CD4-positive, alpha-beta T cell treated with Interleukin-17A for 4 hours (primary cell): ENCODE measurements around the gene C1QTNF3.
"Not testable (repeated sequence)": the region's sequence is repeated elsewhere in the genome, so short reads cannot be mapped to it uniquely, and the experiment has no call there.

Experiments used
- DNase-seq: peaks from one replicate; pipeline ENCODE4 v3.0.0-alpha.2; 2020; ENCODE audit warnings: mixed read lengths

The C1QTNF3 gene

DNA sequence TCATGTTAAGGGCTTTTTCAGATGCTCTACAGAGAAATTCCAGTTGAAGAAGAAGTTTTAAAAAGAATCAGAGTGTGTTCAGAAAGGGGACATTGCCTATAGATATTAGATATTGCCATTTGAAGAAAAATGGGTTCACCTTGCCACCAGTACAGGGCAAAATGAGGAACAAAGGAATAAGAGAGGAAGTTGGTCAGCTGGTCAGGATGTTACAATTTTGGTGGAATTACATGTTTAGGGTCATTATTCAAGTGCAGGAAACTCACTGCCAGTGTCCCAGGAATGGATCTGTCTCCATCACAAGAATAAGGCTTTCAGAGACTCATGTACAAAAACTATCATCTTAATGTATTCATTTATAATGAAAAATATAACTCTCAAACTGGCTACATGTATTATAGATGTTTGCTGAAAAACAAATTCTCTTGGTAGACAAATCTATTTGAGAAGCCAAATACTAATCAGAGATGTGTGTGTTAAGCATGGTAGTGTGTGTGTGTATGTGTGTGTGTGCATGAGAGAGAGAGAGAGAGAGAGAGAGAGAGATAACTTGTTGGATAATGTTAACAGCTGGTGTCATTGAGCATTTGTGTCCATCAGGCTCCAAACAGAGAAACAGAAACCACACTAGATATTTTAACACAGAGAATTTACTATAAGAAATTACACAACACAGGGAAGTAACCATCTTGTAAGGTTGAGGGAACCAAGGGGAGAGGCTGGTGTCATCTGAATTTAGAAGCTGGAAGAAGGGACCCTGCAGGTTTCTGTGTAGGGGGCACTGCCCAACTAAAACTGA is 5.0 kb upstream of the C1QTNF3 start:
- DNase-seq = no peak

DNA sequence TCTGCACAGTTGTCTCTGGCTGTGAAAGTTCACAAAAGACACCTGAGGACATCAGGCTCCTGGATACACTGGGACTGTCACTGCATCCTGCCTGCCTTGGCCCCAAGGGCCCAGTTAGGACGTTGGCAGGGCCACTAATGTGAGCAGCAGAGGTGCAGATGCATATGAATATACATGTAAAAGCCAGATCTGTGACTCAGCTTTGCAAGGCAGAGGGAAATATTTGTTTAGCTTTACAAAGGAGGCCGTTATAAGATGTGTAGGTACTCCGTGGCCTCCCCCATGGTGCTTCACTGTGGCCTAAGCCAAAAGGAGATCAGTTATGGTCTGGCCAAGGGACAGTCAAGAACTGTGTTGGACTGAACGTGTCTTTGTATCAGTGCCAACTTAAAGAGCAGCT is 4.1 kb upstream of the C1QTNF3 start:
- no peak for DNase-seq

- no peak for DNase-seq
Observed at GRCh38 chr5:34045996-34046395, 3.0 kb upstream of the C1QTNF3 start.

DNA sequence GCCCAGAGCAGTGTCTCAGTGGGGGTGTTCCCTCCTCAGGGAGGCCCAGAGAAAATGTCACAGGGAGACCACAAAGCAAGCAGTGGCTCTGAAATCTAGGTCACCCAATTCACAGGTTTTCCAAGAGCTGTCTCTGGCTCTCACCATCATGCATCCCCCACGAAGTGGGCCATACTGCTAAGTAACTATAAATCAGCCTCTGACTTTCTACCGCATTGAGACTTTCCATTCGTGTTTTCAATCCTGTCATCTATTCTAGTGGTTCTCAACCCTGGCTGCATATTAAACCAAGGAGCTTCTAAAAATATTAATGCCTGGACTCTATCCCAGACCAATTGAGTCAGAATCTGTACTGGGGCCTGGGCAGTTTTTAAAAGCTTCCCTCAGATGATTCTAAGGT is 2.0 kb upstream of the C1QTNF3 start:
- no peak for DNase-seq

- no peak for DNase-seq
Observed at GRCh38 chr5:34042321-34042720, 692 bp downstream of the C1QTNF3 start.

DNA sequence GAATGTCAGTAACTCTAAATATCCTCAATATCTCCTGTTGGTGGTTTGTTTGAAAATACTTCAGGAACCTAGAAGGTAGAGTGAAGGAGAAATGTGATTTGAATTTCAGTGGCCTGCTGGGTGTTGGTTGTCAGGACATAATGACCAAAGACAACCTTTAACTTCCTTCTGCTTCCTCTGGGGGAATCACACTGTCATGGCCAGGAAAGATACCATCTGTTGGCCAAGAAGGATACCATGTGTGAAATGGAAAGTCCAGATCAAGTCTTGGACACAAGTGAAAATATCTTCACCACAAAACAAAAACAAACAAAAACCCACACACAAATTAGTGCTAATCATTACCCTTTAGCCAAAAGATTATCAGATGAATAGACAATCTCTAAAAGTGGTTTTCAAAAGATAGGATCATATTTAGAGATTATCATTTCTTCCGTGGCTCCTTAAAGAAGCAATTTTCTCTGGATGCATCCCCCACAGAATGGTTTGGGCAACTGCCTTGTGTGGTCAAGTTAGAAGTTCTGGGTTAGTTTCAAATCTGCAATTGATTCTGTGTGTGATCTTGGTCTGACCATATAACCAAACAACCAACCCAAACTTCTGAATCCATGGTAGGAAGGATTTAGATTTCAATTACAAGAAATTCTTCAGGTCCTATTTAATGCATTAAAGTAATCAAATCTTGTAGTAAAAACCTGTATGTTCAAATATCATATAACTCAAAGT is 1.6 kb downstream of the C1QTNF3 start:
- DNase-seq = no peak

DNA sequence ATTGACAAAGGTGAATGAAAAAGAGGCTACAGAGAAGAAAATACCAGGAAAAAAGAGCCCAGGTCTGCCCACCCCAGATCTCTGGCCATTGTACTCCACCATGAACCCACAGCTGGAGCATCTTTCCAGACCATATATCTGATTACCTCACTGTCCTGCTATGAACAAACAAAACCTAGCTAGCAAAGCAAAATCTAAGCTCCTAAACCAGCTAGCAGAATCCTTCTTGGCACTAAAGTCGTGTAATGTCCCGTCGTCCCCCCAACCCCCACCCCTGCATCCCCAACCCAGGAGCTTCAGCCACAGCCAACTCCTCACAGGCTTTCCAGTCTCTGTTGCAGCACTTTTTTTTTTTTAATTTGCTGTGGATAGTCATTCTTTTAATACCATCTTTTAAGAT is 2.5 kb downstream of the C1QTNF3 start:
- DNase-seq = no peak

DNA sequence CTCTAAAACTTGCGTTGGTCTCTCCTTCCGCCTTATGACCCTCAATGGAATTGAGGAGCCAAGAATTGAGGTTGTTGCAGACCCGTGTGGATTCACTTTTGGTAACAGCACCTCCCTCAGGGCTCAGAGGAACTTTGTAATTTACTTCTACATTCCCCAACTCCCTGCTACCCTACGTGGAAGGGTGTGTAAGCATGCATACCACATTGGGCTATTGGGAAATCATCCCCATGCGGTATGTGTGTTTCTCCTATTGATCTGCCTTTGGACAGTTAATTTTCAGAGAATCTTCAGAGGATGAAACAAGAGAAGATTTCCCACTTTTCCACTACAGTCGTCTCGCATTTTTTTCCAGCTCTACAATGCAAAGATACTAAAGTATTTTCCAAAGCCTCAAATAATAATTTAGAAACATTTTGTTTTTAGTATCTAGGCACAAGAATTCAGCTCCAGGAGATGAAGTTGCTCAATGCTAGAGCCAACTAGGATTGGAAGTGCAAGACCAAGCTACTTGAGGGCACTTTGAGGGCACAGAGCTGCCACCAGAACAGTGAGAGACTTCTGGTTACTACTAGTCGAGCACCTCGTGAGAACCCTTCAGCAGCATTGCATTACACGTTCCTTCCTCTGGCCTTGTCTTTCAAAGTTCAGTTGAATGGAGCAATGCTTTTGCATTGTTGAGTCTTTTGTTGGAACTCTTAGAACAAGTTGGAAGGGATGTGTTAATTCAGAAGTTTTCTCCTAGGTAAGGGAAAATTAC is 3.4 kb downstream of the C1QTNF3 start:
- DNase-seq = no peak

- no peak for DNase-seq
Observed at GRCh38 chr5:34038838-34039237, 4.2 kb downstream of the C1QTNF3 start.

GRCh38 chr5:34038390-34038789 is 4.6 kb downstream of the C1QTNF3 start:
- DNase-seq = no peak

DNA sequence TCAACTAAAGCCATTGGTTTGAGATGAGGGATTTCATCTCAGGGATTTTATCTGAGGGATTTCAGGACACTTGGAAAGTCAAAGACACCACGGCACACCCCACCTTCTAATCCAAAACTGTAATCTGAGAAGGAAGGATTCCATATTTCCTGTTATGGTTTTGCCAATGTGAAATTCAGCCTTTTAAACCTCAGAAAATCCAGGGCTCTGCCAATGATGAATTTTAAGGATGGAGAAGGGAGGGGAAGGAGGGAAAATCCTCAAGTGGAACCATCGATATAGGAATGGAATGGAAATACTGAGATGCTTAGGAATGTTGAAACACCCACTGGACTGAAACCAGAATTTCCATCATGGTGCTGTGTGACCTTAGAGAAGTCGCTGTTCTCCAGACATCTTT is 5.3 kb downstream of the C1QTNF3 start:
- no peak for DNase-seq

- DNase-seq = no peak
Observed at GRCh38 chr5:34035756-34036155, 7.3 kb downstream of the C1QTNF3 start.

- no peak for DNase-seq
Observed at GRCh38 chr5:34034534-34035327, 8.3 kb downstream of the C1QTNF3 start.

GRCh38 chr5:34031966-34032365 is 11.0 kb downstream of the C1QTNF3 start:
- no peak for DNase-seq

GRCh38 chr5:34031117-34031516 is 11.9 kb downstream of the C1QTNF3 start:
- DNase-seq = no peak

- not testable (repeated sequence) for DNase-seq
Observed at GRCh38 chr5:34030585-34030984, 12.4 kb downstream of the C1QTNF3 start.

DNA sequence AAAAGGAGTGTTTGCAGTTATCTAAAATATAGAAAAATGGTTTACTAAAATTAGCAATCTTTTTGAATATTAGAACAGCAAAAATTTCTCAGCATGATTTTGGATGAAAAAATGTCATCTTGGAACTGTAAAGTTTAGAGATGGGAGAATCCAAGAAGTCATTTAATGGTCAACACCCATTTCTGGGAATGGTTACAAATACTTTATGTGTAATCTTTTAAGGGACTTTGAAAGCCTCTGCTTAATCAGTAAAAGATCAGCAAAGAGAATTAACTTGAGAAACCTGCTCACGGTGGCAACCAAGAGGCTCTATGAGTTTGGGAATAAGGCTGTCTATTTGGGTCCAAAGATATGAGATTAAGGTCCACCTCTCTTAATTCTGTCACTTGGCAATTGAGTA is 13.0 kb downstream of the C1QTNF3 start:
- DNase-seq = no peak

GRCh38 chr5:34028349-34028748 is 14.7 kb downstream of the C1QTNF3 start:
- no peak for DNase-seq

DNA sequence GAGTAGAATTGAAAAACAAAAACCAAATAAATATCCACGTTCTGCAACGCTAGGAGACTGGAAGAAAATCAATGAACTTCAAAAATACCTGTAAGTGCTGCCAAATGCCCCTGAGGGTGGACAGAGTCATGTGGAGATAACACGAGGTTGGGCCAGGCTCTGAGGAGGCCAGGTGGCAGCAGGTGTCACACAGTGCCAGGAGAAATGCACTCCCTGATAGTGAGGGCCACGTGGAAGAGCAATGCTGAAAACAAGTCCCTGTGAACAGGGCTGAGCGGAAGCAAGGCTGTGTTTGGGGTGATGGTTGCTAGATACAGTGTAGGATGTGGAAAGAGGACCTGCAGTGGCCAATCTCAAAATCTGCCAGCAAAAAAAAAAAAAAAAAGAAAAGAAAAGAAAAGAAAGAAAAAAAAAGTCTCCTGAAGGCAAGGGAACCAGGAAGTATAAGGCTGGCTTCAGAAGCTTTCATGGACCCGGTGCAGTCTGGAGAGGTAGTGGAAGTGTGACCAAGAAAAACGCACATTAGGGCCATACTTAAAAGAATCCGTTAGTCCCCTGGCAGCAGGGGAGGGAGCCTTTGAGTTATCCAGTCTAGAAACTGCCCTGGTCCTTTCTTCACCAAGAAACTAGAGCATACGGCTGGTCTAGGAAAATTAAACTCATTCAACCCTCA is 16.8 kb downstream of the C1QTNF3 start:
- no peak for DNase-seq

- DNase-seq = peak; percentile 47
Observed at GRCh38 chr5:34022121-34022705, 20.8 kb downstream of the C1QTNF3 start.

DNA sequence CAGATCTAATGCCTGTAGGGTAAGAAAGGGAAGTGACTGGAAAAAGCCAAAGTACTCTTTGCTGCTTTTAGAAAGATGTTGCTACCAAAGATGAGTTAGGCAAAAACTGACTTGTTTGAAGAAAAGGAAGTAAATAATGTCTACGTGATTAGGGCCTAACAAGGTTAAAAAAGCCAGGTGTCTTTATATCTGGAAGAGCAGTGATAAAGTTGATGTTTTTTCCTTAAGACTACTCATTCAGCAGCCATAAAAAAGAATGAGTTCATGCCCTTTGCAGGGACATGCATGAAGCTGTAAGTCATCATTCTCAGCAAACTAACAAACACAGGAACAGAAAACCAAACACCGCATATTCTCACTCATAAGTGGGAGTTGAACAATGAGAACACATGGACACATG is 21.7 kb downstream of the C1QTNF3 start:
- DNase-seq = no peak

DNA sequence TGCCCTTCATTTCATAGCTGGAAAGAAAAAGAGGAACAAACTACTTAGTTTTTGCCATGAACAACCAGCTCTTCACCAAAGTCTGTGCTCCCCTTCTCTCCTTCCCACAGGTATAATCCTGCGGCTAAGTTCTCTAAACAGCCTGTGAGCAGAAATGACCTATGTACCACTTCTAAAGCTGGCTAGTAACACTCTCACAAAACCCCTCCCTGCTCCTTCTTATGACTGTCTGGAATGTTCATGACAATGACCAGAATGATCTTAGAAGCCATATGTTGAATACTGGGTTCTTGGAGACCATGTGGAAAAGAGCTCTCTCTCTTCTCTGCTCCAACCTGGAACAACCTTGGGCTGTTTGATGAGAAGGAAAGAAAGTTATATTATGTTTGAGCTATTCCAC is 22.3 kb downstream of the C1QTNF3 start:
- DNase-seq = no peak
